MM.1S (cell line): ENCODE data around the gene ITPR1.

ENCODE experiments used
- DNase-seq: peaks from one replicate; pipeline ENCODE4 v3.0.0-alpha.2; 2015
- H2AFZ ChIP-seq: fragments of 300-600 bp; sonication (generic); 2 replicates; pipeline ENCODE4 v1.6.0; 2016; ENCODE audit warnings: antibody characterized with exemption, low read length
- H3F3A ChIP-seq: fragments of 300-600 bp; sonication (generic); 2 replicates; pipeline ENCODE4 v1.6.1; 2016; ENCODE audit warnings: mild to moderate bottlenecking, antibody characterized with exemption, low read length, moderate library complexity, mixed read lengths; ENCODE audit not compliant: insufficient read depth
- H3K27ac ChIP-seq: fragments of 300-600 bp; sonication (generic); 2 replicates; pipeline ENCODE4 v1.5.1; 2016; ENCODE audit warnings: mild to moderate bottlenecking, low read length
- H3K27me3 ChIP-seq: fragments of 300-600 bp; sonication (generic); replicated peaks from 2 replicates; pipeline ENCODE4 v1.6.0; 2016; ENCODE audit warnings: low read length; ENCODE audit not compliant: insufficient read depth
- H3K36me3 ChIP-seq: fragments of 300-600 bp; sonication (generic); replicated peaks from 2 replicates; pipeline ENCODE4 v1.6.1; 2016; ENCODE audit warnings: mild to moderate bottlenecking, low read length, mixed read lengths; ENCODE audit not compliant: insufficient read depth
- H3K4me1 ChIP-seq: fragments of 300-600 bp; sonication (generic); 2 replicates; pipeline ENCODE4 v1.6.1; 2016; ENCODE audit warnings: low read length, mixed read lengths
- H3K4me2 ChIP-seq: fragments of 300-600 bp; sonication (generic); 2 replicates; pipeline ENCODE4 v1.6.0; 2016; ENCODE audit warnings: low read depth, low read length
- H3K4me3 ChIP-seq: fragments of 300-600 bp; sonication (generic); 2 replicates; pipeline ENCODE4 v1.5.1; 2016; ENCODE audit warnings: low read length, mixed read lengths
- H3K79me2 ChIP-seq: fragments of 300-600 bp; sonication (generic); 2 replicates; pipeline ENCODE4 v1.6.1; 2016; ENCODE audit warnings: mixed run types, low read length, mixed read lengths
- H3K9ac ChIP-seq: fragments of 300-600 bp; sonication (generic); 2 replicates; pipeline ENCODE4 v1.6.1; 2016; ENCODE audit warnings: low read length, mixed read lengths
- H3K9me2 ChIP-seq: fragments of 300-600 bp; sonication (generic); replicated peaks from 2 replicates; pipeline ENCODE4 v1.6.1; 2016; ENCODE audit warnings: mild to moderate bottlenecking, low read length, mixed read lengths; ENCODE audit not compliant: insufficient read depth
- H3K9me3 ChIP-seq: fragments of 300-600 bp; sonication (generic); replicated peaks from 2 replicates; pipeline ENCODE4 v1.6.1; 2016; ENCODE audit warnings: mild to moderate bottlenecking, low read length, mixed read lengths; ENCODE audit not compliant: insufficient read depth
- H4K20me1 ChIP-seq: fragments of 300-600 bp; sonication (generic); 2 replicates; pipeline ENCODE4 v1.6.1; 2016; ENCODE audit warnings: mild to moderate bottlenecking, low read length, moderate library complexity, mixed read lengths; ENCODE audit not compliant: insufficient read depth
- EZH2 ChIP-seq: fragments of 300-600 bp; sonication (generic); optimal IDR thresholded peaks from 2 replicates; pipeline ENCODE3; 2017; ENCODE audit warnings: low read depth, mild to moderate bottlenecking, antibody characterized with exemption, low read length, mixed read lengths
- EZH2phosphoT487 ChIP-seq: fragments of 300-600 bp; sonication (generic); IDR thresholded peaks from 2 replicates; pipeline ENCODE4 v1.6.1; 2018; ENCODE audit warnings: antibody characterized with exemption, low read length
- TF ChIP-seq, protein P1 (sequence below): fragments of 300-600 bp; sonication (generic); IDR thresholded peaks from 2 replicates; pipeline ENCODE4 v1.5.1; 2016; ENCODE audit warnings: antibody characterized with exemption, low read length, mixed read lengths

The ITPR1 gene

DNA sequence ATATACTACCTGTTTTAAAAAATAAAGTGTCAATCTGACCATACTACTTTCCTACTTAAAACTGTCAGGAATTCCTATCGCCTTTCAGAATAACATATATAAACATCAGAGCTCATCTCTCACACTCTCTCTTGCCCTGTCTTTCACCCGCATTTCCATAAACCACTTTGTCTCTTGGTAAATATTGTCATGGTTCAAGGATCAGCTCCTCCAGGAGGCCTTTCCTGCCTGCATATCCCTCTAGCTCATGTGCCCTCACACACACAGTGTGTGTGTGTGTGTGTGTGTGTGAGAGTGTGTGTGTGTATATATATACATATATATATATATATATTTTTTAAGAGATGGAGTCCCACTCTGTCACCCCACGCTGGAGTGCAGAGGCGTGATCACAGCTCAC, 32.8 kb upstream of the ITPR1 start:
- no peaks in the 10 kb centered on the region for H3K9me3 ChIP-seq
- H3K4me3 ChIP-seq: no peak overlapping the region
- H3K9me2 ChIP-seq: no peaks in the 10 kb centered on the region
- no peaks in the 10 kb centered on the region for H3K27me3 ChIP-seq
- H3K4me2 ChIP-seq: no peak overlapping the region
- no peaks in the 10 kb centered on the region for H3K36me3 ChIP-seq
- DNase-seq: no peak
- H3K27ac ChIP-seq: no peak overlapping the region
- no peaks in the 10 kb centered on the region for H3K79me2 ChIP-seq
- H4K20me1 ChIP-seq: no peaks in the 10 kb centered on the region
- no peaks in the 10 kb centered on the region for H3K4me1 ChIP-seq
- H3K9ac ChIP-seq: no peak overlapping the region
- H3F3A ChIP-seq: no peaks in the 10 kb centered on the region
- H2AFZ ChIP-seq: no peak overlapping the region
- TF ChIP-seq, protein P1, sequence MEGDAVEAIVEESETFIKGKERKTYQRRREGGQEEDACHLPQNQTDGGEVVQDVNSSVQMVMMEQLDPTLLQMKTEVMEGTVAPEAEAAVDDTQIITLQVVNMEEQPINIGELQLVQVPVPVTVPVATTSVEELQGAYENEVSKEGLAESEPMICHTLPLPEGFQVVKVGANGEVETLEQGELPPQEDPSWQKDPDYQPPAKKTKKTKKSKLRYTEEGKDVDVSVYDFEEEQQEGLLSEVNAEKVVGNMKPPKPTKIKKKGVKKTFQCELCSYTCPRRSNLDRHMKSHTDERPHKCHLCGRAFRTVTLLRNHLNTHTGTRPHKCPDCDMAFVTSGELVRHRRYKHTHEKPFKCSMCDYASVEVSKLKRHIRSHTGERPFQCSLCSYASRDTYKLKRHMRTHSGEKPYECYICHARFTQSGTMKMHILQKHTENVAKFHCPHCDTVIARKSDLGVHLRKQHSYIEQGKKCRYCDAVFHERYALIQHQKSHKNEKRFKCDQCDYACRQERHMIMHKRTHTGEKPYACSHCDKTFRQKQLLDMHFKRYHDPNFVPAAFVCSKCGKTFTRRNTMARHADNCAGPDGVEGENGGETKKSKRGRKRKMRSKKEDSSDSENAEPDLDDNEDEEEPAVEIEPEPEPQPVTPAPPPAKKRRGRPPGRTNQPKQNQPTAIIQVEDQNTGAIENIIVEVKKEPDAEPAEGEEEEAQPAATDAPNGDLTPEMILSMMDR: no peak
- TF ChIP-seq EZH2phosphoT487 (no peak), EZH2 (no peak)

DNA sequence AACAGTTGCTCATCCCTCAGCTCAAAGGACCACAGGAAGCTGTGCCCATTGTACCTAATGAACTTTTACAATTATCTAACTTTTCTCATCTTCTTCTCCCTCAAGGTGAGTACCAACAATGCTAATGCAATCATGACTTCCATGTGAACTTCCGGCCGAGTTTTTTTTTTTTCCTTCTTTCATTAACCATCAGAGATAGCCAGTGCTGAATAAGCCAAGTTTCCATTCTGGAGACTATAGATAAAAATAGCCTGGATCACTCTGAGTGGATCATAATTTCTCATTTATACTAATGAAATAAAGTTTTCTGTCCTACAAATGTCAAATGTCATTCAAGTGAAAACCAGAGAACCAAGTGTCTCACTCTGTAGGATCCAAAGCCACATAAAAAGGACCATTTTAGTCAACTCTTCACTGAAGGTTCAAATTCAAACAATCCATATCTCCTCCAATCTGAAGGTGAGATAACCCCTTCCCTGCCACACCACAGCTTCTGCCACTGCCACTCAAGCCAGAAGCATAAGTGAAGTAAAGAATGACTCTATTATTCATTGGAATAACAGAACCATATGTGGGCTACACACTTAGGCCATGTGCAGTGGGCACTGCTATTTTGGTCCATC, 31.6 kb upstream of the ITPR1 start:
- Histone ChIP-seq H3K36me3 (no peaks in the 10 kb centered on the region), H3K4me2 (no peak overlapping the region), H3K4me3 (no peak overlapping the region), H4K20me1 (no peaks in the 10 kb centered on the region), H3K79me2 (peaks cover 4% of the 10 kb centered on the region; the same call in 1 of the 2 replicates), H3K9ac (no peak overlapping the region), H3K9me2 (no peaks in the 10 kb centered on the region), H2AFZ (no peak overlapping the region), H3F3A (no peaks in the 10 kb centered on the region), H3K4me1 (no peaks in the 10 kb centered on the region), H3K9me3 (no peaks in the 10 kb centered on the region), H3K27ac (no peak overlapping the region), H3K27me3 (no peaks in the 10 kb centered on the region)
- TF ChIP-seq EZH2 (no peak), EZH2phosphoT487 (no peak)
- TF ChIP-seq, protein P1: no peak
- DNase-seq: no peak

DNA sequence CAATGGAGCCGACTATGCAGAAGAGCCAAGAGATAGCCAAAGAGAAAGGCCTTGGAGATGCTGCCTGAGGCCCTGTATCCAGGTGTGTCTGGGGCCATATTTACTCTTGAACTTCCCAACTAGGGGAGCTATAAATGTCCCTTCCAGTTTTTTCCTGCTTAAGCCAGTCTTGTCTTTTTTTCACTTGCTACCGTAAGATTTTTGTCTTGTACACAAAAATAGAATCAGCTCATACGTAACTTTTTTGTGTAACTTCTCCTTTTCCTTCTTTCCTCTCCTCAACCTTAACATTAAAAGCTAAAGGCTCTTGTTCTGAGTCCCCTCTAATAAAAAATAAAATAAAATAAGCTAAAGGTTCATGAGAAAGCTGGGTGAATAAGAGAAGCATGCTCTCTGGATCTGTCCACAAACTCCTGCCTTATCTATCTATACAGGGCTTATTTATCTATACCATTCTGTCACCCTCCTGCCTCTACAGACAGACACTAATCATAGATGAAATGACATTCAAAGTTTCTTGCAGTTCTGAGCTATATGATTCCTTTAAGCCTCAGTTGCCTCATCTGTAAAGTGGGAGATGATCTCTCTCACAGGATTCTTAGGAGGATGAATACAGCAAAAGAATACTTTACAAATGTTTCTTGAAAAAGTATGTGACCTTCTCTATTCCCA, 30.6 kb upstream of the ITPR1 start:
- DNase-seq: no peak
- no peak for TF ChIP-seq EZH2phosphoT487
- TF ChIP-seq, protein P1: no peak
- no peak for TF ChIP-seq EZH2
- Histone ChIP-seq H3K4me1 (no peaks in the 10 kb centered on the region), H3K79me2 (peaks cover 7% of the 10 kb centered on the region; the same call in 1 of the 2 replicates), H3K27ac (no peak overlapping the region), H3K9ac (no peak overlapping the region), H3K4me3 (no peak overlapping the region), H2AFZ (no peak overlapping the region), H3F3A (no peaks in the 10 kb centered on the region), H4K20me1 (no peaks in the 10 kb centered on the region), H3K9me2 (no peaks in the 10 kb centered on the region), H3K36me3 (no peaks in the 10 kb centered on the region), H3K9me3 (no peaks in the 10 kb centered on the region), H3K4me2 (no peak overlapping the region), H3K27me3 (no peaks in the 10 kb centered on the region)
